ENCODE results near the gene NIPSNAP2. TPM values are rescaled to one million over a fixed set of nuclear protein-coding genes. Genes with fewer than 3 reads are reported as not detected.

Gene NIPSNAP2
- total and polyA plus RNA-seq, 2 of the 13 experiments (the other 11 are each of a cell fraction or from before 2014, with no cell fraction given): 40.3 to 61.5 TPM

DNA sequence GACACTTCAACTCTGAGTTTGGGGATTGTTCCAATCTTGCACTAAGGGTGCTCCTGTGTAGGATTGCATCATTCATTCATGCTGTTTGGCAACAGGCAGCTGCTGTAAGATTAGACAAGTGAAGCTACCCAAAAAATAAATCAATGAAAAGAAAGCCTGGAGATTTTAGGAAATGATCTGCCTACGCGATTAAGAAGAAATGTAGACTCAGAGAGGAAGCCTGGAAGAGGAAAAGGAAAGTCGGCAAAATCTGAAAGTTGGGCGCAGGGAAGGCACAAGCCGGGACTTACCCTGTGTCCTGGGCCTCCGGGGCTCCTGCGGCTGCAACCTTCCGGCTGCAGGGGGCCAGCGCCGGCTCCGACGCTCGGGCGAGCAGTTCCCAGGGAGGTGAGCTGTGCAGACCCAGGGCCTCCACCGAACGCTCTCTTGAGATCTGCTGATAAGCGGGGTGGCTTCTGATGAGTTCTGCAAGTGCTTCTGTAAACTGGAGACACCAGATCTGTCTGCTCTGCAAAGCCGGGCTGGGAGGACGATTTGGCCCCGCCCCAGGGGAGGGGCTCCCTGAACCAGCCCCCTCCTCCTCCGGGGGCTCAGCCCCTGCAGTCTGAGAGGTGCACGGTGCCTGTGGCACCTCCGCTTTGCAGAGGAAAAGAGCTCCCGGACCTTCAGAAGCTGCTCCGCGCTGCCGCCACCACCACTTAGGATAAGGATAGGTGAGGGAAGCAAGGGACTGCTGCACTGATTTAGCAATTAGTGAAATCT is 69.5 kb downstream of the NIPSNAP2 start (continued):
- TF ChIP-seq, protein P1, sequence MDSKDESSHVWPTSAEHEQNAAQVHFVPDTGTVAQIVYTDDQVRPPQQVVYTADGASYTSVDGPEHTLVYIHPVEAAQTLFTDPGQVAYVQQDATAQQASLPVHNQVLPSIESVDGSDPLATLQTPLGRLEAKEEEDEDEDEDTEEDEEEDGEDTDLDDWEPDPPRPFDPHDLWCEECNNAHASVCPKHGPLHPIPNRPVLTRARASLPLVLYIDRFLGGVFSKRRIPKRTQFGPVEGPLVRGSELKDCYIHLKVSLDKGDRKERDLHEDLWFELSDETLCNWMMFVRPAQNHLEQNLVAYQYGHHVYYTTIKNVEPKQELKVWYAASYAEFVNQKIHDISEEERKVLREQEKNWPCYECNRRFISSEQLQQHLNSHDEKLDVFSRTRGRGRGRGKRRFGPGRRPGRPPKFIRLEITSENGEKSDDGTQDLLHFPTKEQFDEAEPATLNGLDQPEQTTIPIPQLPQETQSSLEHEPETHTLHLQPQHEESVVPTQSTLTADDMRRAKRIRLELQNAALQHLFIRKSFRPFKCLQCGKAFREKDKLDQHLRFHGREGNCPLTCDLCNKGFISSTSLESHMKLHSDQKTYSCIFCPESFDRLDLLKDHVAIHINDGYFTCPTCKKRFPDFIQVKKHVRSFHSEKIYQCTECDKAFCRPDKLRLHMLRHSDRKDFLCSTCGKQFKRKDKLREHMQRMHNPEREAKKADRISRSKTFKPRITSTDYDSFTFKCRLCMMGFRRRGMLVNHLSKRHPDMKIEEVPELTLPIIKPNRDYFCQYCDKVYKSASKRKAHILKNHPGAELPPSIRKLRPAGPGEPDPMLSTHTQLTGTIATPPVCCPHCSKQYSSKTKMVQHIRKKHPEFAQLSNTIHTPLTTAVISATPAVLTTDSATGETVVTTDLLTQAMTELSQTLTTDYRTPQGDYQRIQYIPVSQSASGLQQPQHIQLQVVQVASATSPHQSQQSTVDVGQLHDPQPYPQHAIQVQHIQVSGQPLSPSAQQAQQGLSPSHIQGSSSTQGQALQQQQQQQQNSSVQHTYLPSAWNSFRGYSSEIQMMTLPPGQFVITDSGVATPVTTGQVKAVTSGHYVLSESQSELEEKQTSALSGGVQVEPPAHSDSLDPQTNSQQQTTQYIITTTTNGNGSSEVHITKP (CRISPR knock-in tag; IDR thresholded peaks at IDR 0.05; ENCODE audit: low read depth): no peak
- TF ChIP-seq ZNF530 (CRISPR knock-in tag; IDR thresholded peaks at IDR 0.05; ENCODE audit: low read depth): no peak
- TF ChIP-seq CHD2 (IDR thresholded peaks at IDR 0.05; ENCODE audit: low read depth, low read length): no peak
- TF ChIP-seq FOXJ3 (CRISPR knock-in tag; IDR thresholded peaks at IDR 0.05; ENCODE audit: borderline replicate concordance): no peak
- TF ChIP-seq, protein P2, sequence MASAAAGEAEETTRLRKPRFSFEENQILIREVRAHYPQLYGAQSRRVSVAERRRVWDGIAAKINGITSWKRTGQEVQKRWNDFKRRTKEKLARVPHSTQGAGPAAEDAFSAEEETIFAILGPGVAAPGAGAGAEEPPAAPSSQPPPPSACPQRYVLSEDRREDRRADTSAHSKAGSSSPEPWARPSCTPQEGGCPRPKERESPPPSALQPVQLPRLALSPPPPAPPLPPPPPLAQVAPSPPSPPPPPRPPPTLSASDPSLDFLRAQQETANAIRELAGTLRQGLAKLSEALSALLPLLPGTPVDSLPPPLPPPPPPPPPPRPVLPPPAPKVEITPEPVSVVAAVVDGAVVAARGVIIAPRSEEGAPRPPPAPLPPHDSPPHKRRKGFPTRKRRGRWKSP (CRISPR knock-in tag; IDR thresholded peaks at IDR 0.05): no peak
- TF ChIP-seq THAP9 (CRISPR knock-in tag; IDR thresholded peaks at IDR 0.05; ENCODE audit: borderline replicate concordance): peak; percentile 53; the same call in 1 of the 2 replicates
- peak; percentile 10 for TF ChIP-seq TBL1XR1 (IDR thresholded peaks at IDR 0.05; ENCODE audit: borderline replicate concordance, low read length, partially characterized antibody)
- no peak for TF ChIP-seq ZNF20 (CRISPR knock-in tag; IDR thresholded peaks at IDR 0.05)
- TF ChIP-seq, protein P3, sequence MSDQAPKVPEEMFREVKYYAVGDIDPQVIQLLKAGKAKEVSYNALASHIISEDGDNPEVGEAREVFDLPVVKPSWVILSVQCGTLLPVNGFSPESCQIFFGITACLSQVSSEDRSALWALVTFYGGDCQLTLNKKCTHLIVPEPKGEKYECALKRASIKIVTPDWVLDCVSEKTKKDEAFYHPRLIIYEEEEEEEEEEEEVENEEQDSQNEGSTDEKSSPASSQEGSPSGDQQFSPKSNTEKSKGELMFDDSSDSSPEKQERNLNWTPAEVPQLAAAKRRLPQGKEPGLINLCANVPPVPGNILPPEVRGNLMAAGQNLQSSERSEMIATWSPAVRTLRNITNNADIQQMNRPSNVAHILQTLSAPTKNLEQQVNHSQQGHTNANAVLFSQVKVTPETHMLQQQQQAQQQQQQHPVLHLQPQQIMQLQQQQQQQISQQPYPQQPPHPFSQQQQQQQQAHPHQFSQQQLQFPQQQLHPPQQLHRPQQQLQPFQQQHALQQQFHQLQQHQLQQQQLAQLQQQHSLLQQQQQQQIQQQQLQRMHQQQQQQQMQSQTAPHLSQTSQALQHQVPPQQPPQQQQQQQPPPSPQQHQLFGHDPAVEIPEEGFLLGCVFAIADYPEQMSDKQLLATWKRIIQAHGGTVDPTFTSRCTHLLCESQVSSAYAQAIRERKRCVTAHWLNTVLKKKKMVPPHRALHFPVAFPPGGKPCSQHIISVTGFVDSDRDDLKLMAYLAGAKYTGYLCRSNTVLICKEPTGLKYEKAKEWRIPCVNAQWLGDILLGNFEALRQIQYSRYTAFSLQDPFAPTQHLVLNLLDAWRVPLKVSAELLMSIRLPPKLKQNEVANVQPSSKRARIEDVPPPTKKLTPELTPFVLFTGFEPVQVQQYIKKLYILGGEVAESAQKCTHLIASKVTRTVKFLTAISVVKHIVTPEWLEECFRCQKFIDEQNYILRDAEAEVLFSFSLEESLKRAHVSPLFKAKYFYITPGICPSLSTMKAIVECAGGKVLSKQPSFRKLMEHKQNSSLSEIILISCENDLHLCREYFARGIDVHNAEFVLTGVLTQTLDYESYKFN (CRISPR knock-in tag; conservative IDR thresholded peaks at IDR 0.05): peak; percentile 55
- no peak; the same call in 1 of the 2 replicates for TF ChIP-seq ZNF768 (CRISPR knock-in tag; IDR thresholded peaks at IDR 0.05)
- TF ChIP-seq ESRRA (CRISPR knock-in tag; IDR thresholded peaks at IDR 0.05; ENCODE audit: low read depth): no peak
- no peak for TF ChIP-seq ZNF10 (CRISPR knock-in tag; IDR thresholded peaks at IDR 0.05; ENCODE audit: borderline replicate concordance, low read depth)
- TF ChIP-seq, protein P4, sequence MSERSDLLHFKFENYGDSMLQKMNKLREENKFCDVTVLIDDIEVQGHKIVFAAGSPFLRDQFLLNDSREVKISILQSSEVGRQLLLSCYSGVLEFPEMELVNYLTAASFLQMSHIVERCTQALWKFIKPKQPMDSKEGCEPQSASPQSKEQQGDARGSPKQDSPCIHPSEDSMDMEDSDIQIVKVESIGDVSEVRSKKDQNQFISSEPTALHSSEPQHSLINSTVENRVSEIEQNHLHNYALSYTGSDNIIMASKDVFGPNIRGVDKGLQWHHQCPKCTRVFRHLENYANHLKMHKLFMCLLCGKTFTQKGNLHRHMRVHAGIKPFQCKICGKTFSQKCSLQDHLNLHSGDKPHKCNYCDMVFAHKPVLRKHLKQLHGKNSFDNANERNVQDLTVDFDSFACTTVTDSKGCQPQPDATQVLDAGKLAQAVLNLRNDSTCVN (CRISPR knock-in tag; IDR thresholded peaks at IDR 0.05; ENCODE audit: borderline replicate concordance): no peak
